Measurements from ENCODE around the gene ZNF835.

DNA sequence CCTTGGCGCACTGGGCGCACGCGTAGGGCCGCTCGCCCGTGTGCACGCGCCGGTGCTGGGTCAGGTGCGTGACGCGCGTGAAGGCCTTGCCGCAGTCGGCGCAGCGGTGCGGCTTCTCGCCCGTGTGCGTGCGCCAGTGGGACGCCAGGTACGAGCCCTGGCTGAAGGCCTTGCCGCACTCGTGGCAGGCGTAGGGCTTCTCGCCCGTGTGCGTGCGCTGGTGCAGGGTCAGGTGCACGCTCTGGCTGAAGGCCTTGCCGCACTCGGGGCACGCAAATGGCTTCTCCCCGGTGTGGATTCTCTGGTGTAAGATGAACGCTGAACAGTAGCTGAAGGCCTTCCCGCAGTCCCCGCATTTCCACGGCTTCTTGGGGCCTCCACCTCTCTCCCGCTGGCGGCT, 7.0 kb downstream of the ZNF835 start:
- TF ChIP-seq, protein P1, sequence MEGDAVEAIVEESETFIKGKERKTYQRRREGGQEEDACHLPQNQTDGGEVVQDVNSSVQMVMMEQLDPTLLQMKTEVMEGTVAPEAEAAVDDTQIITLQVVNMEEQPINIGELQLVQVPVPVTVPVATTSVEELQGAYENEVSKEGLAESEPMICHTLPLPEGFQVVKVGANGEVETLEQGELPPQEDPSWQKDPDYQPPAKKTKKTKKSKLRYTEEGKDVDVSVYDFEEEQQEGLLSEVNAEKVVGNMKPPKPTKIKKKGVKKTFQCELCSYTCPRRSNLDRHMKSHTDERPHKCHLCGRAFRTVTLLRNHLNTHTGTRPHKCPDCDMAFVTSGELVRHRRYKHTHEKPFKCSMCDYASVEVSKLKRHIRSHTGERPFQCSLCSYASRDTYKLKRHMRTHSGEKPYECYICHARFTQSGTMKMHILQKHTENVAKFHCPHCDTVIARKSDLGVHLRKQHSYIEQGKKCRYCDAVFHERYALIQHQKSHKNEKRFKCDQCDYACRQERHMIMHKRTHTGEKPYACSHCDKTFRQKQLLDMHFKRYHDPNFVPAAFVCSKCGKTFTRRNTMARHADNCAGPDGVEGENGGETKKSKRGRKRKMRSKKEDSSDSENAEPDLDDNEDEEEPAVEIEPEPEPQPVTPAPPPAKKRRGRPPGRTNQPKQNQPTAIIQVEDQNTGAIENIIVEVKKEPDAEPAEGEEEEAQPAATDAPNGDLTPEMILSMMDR (IDR thresholded peaks at IDR 0.05; ENCODE audit: low read depth, low read length): no peak
- no peak for TF ChIP-seq POLR2A (IDR thresholded peaks at IDR 0.05; ENCODE audit: extremely low read depth, insufficient read length)

Measured in NB4 (cell line).